SK-N-SH (cell line): Measurements from ENCODE around the gene ASF1B. TPM values are rescaled to one million over a fixed set of nuclear protein-coding genes. Genes with fewer than 3 reads are reported as not detected.
A peak's percentile ranks its signal among the peaks of the same experiment; 100 is the strongest.

Experiments used
- CTCF ChIA-PET: fragments of 300-600, 350-600 bp; formaldehyde crosslinking; extraction: SDS; loops from one replicate; lab custom pipeline; 2021; lab: Yijun Ruan, JAX
- POLR2A ChIA-PET: fragments of 350-600 bp; sonication (Branson Sonifier 250); formaldehyde crosslinking; extraction: SDS; loops from one replicate; lab custom pipeline; 2020; ENCODE audit warnings: antibody characterized with exemption, inconsistent platforms; lab: Yijun Ruan, JAX
- DNase-seq: peaks from one replicate; pipeline ENCODE4 v3.0.0; 2012
- H2AFZ ChIP-seq: fragments of 200-600 bp; sonication (generic); 2 replicates; pipeline ENCODE4 v1.8.1; 2016; ENCODE audit warnings: antibody characterized with exemption, mild to moderate bottlenecking, low read depth
- H3F3A ChIP-seq: fragments of 200-600 bp; sonication (generic); replicated peaks from 2 replicates; pipeline ENCODE3; 2016; ENCODE audit warnings: antibody characterized with exemption, mild to moderate bottlenecking; ENCODE audit not compliant: insufficient read depth
- H3K27ac ChIP-seq, 2 experiments: fragments of 200-500 bp in 1 of 2; fragments of 200-600 bp in 1 of 2; sonication (Bioruptor generic) in 1 of 2; sonication (generic), shearing (Covaris generic) in 1 of 2; 2 replicates each; pipeline versions ENCODE4 v1.5.1 to v1.6.1; 2014 to 2016; ENCODE audit warnings: low read depth in 2 of 2, inconsistent platforms in 1 of 2, low read length in 1 of 2, mild to moderate bottlenecking in 1 of 2, mixed read lengths in 1 of 2
- H3K27me3 ChIP-seq: fragments of 200-600 bp; sonication (generic), shearing (Covaris generic); 2 replicates; pipeline ENCODE4 v1.6.1; 2016; ENCODE audit warnings: mixed run types; ENCODE audit not compliant: insufficient read depth
- H3K36me3 ChIP-seq, 2 experiments: fragments of 200-500 bp in 1 of 2; fragments of 200-600 bp in 1 of 2; sonication (Bioruptor generic) in 1 of 2; sonication (generic) in 1 of 2; replicated peaks in 1 of 2; 2 replicates each; pipeline versions ENCODE3 to v1.5.1; 2014 to 2016; ENCODE audit warnings: low read length in 1 of 2, mild to moderate bottlenecking in 1 of 2; ENCODE audit not compliant: insufficient read depth in 2 of 2, control insufficient read depth in 1 of 2
- H3K4me1 ChIP-seq, 2 experiments: fragments of 200-500 bp in 1 of 2; fragments of 200-600 bp in 1 of 2; sonication (Bioruptor generic) in 1 of 2; sonication (generic), shearing (Covaris generic) in 1 of 2; 2 replicates each; pipeline versions ENCODE4 v1.5.1 to v1.6.1; 2014 to 2016; ENCODE audit warnings: low read depth in 1 of 2, low read length in 1 of 2, mixed run types in 1 of 2; ENCODE audit not compliant: insufficient read depth in 2 of 2, control insufficient read depth in 1 of 2
- H3K4me2 ChIP-seq: fragments of 200-600 bp; sonication (generic), shearing (Covaris generic); 2 replicates; pipeline ENCODE4 v1.6.1; 2017; ENCODE audit warnings: mixed run types
- H3K4me3 ChIP-seq, 2 experiments: fragments of 200-500 bp in 1 of 2; fragments of 200-600 bp in 1 of 2; sonication (Bioruptor generic) in 1 of 2; sonication (generic), shearing (Covaris generic) in 1 of 2; 2 replicates each; pipeline versions ENCODE4 v1.5.1 to v1.8.1; 2014 to 2016; ENCODE audit warnings: low read depth in 2 of 2, inconsistent platforms in 1 of 2, low read length in 1 of 2, mild to moderate bottlenecking in 1 of 2, mixed read lengths in 1 of 2, moderate library complexity in 1 of 2
- H3K79me2 ChIP-seq: fragments of 200-600 bp; sonication (generic); 2 replicates; pipeline ENCODE4 v1.8.1; 2017; ENCODE audit warnings: mild to moderate bottlenecking; ENCODE audit not compliant: insufficient read depth
- H3K9ac ChIP-seq: fragments of 200-600 bp; sonication (generic); 2 replicates; pipeline ENCODE4 v1.6.1; 2017; ENCODE audit warnings: mixed run types
- H3K9me2 ChIP-seq: fragments of 200-600 bp; sonication (generic); 2 replicates; pipeline ENCODE4 v1.6.1; 2017; ENCODE audit warnings: mixed run types
- H3K9me3 ChIP-seq: fragments of 200-600 bp; sonication (generic); 2 replicates; pipeline ENCODE4 v1.6.1; 2017; ENCODE audit warnings: mixed run types, mild to moderate bottlenecking, moderate library complexity
- H4K20me1 ChIP-seq: fragments of 200-600 bp; sonication (generic); 2 replicates; pipeline ENCODE4 v1.6.1; 2017; ENCODE audit warnings: mild to moderate bottlenecking, mixed run types; ENCODE audit not compliant: insufficient read depth
- CTCF ChIP-seq: fragments of 200-600 bp; sonication (generic); IDR thresholded peaks from 2 replicates; pipeline ENCODE4 v1.6.1; 2017; ENCODE audit warnings: antibody characterized with exemption, mild to moderate bottlenecking, moderate library complexity
- ELF1 ChIP-seq: IDR thresholded peaks from 2 replicates; pipeline ENCODE4 v1.4.0; 2012
- FOSL2 ChIP-seq: IDR thresholded peaks from 2 replicates; pipeline ENCODE4 v1.4.0; 2012; ENCODE audit warnings: low read depth, mild to moderate bottlenecking, moderate library complexity, borderline replicate concordance
- FOXM1 ChIP-seq: IDR thresholded peaks from 2 replicates; pipeline ENCODE4 v1.4.0; 2012; ENCODE audit warnings: low read depth, mild to moderate bottlenecking
- GABPA ChIP-seq: IDR thresholded peaks from 2 replicates; pipeline ENCODE4 v1.4.0; 2012; ENCODE audit warnings: low read depth, mild to moderate bottlenecking
- GATA2 ChIP-seq: sonication (generic); formaldehyde crosslinking; IDR thresholded peaks from 2 replicates; pipeline ENCODE4 v1.5.0; 2020; ENCODE audit warnings: mild to moderate bottlenecking, missing genetic modification reagents
- JUND ChIP-seq: IDR thresholded peaks from 2 replicates; pipeline ENCODE4 v1.4.0; 2012
- MAX ChIP-seq: IDR thresholded peaks from 2 replicates; pipeline ENCODE4 v1.4.0; 2012; ENCODE audit warnings: low read depth
- MXI1 ChIP-seq: IDR thresholded peaks from 2 replicates; pipeline ENCODE4 v1.6.1; 2012; ENCODE audit warnings: mild to moderate bottlenecking, low read depth, low read length, improper control_type of control experiment
- NFIC ChIP-seq: IDR thresholded peaks from 2 replicates; pipeline ENCODE4 v1.4.0; 2012; ENCODE audit warnings: borderline replicate concordance
- NRF1 ChIP-seq: IDR thresholded peaks from 2 replicates; pipeline ENCODE4 v1.6.1; 2012; ENCODE audit warnings: low read depth, mild to moderate bottlenecking, low read length
- PBX3 ChIP-seq: IDR thresholded peaks from 2 replicates; pipeline ENCODE4; 2012
- POLR2AphosphoS5 ChIP-seq: IDR thresholded peaks from 2 replicates; pipeline ENCODE4 v1.6.1; 2012; ENCODE audit warnings: low read depth, low read length
- RAD21 ChIP-seq: IDR thresholded peaks from 2 replicates; pipeline ENCODE4 v1.6.1; 2012; ENCODE audit warnings: mild to moderate bottlenecking, low read length
- RCOR1 ChIP-seq: fragments of 150-350 bp; IDR thresholded peaks from 2 replicates; pipeline ENCODE4 v1.6.1; 2017; ENCODE audit warnings: antibody characterized with exemption, low read length
- RXRA ChIP-seq: IDR thresholded peaks from 2 replicates; pipeline ENCODE4 v1.4.0; 2012; ENCODE audit warnings: low read depth, mild to moderate bottlenecking, borderline replicate concordance
- SIN3A ChIP-seq: IDR thresholded peaks from 2 replicates; pipeline ENCODE4 v1.6.1; 2012; ENCODE audit warnings: low read depth, mild to moderate bottlenecking, low read length, moderate library complexity, borderline replicate concordance
- TCF12 ChIP-seq: IDR thresholded peaks from 2 replicates; pipeline ENCODE4 v1.4.0; 2012
- TEAD4 ChIP-seq: IDR thresholded peaks from 2 replicates; pipeline ENCODE4 v1.4.0; 2012; ENCODE audit warnings: mild to moderate bottlenecking, borderline replicate concordance; ENCODE audit not compliant: insufficient read depth
- ZBTB33 ChIP-seq: IDR thresholded peaks from 2 replicates; pipeline ENCODE4 v1.4.0; 2012; ENCODE audit warnings: low read depth, borderline replicate concordance
- WGBS: methylation state at CpG from one replicate; pipeline ENCODE4 v1.1.6; 2017; ENCODE audit warnings: low lambda C conversion rate; 5-methylcytosine and 5-hydroxymethylcytosine counted together
- polyA plus RNA-seq, 3 experiments: library from polyadenylated mRNA; depleted of rRNA; stranded (reverse); fragments of >200 nt; gene quantifications; 2 replicates each; pipeline ENCODE4 v1.2.3, GENCODE V29; 2012

The ASF1B gene
- polyA plus RNA-seq, 1 of the 3 experiments (the other 2 are of a cell fraction), result 19.0 TPM

GRCh38 chr19:14118165-14119051 lies 18.0 kb downstream of the ASF1B start:
- CTCF ChIA-PET, result interaction anchor here (0.7 to 3.7 kb wide), 4 partner anchors 17 to 230 kb away, joined by 3 to 22 read pairs (median 6); partner anchors contain the start of gene ASF1B
- peak; percentile 42 for DNase-seq
- H3K4me3 ChIP-seq, result peak overlapping the region; percentile 55 to 62

More at GRCh38 chr19:14118165-14119051, 18.0 kb downstream of the ASF1B start:
- POLR2A ChIA-PET, result interaction anchor here (2.4 kb wide), 1 partner anchor 17 kb away, joined by 13 read pairs; the partner anchor contains the start of gene ASF1B
- peaks cover 30% of the 10 kb centered on the region for H3K79me2 ChIP-seq
- peak overlapping the region; percentile 77 for H2AFZ ChIP-seq
- WGBS, result 27% methylated on average over 18 of the region's 61 CpGs
- no peaks in the 10 kb centered on the region for H3K27me3 ChIP-seq
- peak overlapping the region; percentile 54 for H3K9ac ChIP-seq
- no peaks in the 10 kb centered on the region for H4K20me1 ChIP-seq
- H3K9me3 ChIP-seq, result no peaks in the 10 kb centered on the region
- TF ChIP-seq FOSL2 (no peak), ZBTB33 (no peak), JUND (no peak), PBX3 (no peak), MAX (0 out of 2 replicates have a peak, but pooled peaks have one; percentile 12), ELF1 (no peak), NRF1 (peak; percentile 35; the same call in 1 of the 2 replicates), POLR2AphosphoS5 (no peak), RCOR1 (no peak), TEAD4 (no peak), GABPA (no peak), FOXM1 (no peak), NFIC (no peak), GATA2 (CRISPR knock-in tag) (no peak), MXI1 (peak; percentile 38; the same call in 1 of the 2 replicates), RXRA (no peak), TCF12 (no peak; the same call in 1 of the 2 replicates), RAD21 (no peak), CTCF (no peak), SIN3A (no peak)
- H3F3A ChIP-seq, result peaks cover 15% of the 10 kb centered on the region
- peaks cover 15 to 36% of the 10 kb centered on the region in 2 experiments for H3K4me1 ChIP-seq
- peak overlapping the region; percentile 81 for H3K4me2 ChIP-seq
- no peaks in the 10 kb centered on the region for H3K36me3 ChIP-seq
- H3K27ac ChIP-seq, result peak overlapping the region; percentile 70 to 98
- H3K9me2 ChIP-seq, result no peaks in the 10 kb centered on the region
